Kidney (tissue), 14 donors: ENCODE measurements around the gene TELO2. TPM values are rescaled to one million over a fixed set of nuclear protein-coding genes. Genes with fewer than 3 reads are reported as not detected.

Experiments
- DNase-seq, 5 donors: peaks; one replicate each; pipeline ENCODE4 v3.0.0-alpha.2; 2013 to 2020
- FAIRE-seq: peaks from 2 replicates; lab custom pipeline; 2012; peaks lifted over from hg19 to GRCh38; lab: Jason Lieb, UNC
- H3K27ac ChIP-seq, 2 donors: one replicate each; pipeline ENCODE4 v1.7.0; 2013; ENCODE audit warnings: low read depth in 2 of 2, low read length in 2 of 2, inconsistent platforms in 1 of 2
- H3K27me3 ChIP-seq: one replicate; pipeline ENCODE4 v1.7.1; 2013; ENCODE audit warnings: low read length, inconsistent platforms; ENCODE audit not compliant: control insufficient read depth, insufficient read depth
- H3K36me3 ChIP-seq, 3 donors: one replicate each; pipeline versions ENCODE4 v1.7.0 to v1.7.1; 2013; ENCODE audit warnings: low read length in 3 of 3, control low read depth in 1 of 3, inconsistent platforms in 1 of 3; ENCODE audit not compliant: insufficient read depth in 3 of 3, control insufficient read depth in 2 of 3
- H3K4me1 ChIP-seq, 3 donors: one replicate each; pipeline versions ENCODE4 v1.7.0 to v1.7.1; 2013; ENCODE audit warnings: low read length in 3 of 3, inconsistent platforms in 1 of 3, low read depth in 1 of 3; ENCODE audit not compliant: control insufficient read depth in 2 of 3, insufficient read depth in 2 of 3
- H3K4me3 ChIP-seq, 3 donors: one replicate each; pipeline versions ENCODE4 v1.7.0 to v1.8.1; 2013; ENCODE audit warnings: low read length in 3 of 3, control low read depth in 1 of 3, inconsistent platforms in 1 of 3
- H3K9ac ChIP-seq, 3 donors: one replicate each; pipeline versions ENCODE4 v1.7.0 to v1.7.1; 2013; ENCODE audit warnings: low read length in 3 of 3, control low read depth in 1 of 3, inconsistent platforms in 1 of 3
- H3K9me3 ChIP-seq, 3 donors: one replicate each; pipeline versions ENCODE4 v1.7.0 to v1.7.1; 2013; ENCODE audit warnings: low read length in 3 of 3, control low read depth in 1 of 3, inconsistent platforms in 1 of 3; ENCODE audit not compliant: control insufficient read depth in 2 of 3, insufficient read depth in 1 of 3
- CTCF ChIP-seq: IDR thresholded peaks from 3 replicates; pipeline ENCODE4 v1.5.1; 2012; ENCODE audit warnings: mild to moderate bottlenecking, moderate library complexity, borderline replicate concordance; ENCODE audit not compliant: insufficient read depth; ENCODE audit errors: extremely low read depth
- intact Hi-C: fragments of 100-400 bp; cut with DNase I; formaldehyde crosslinking; loops from one replicate; pipeline ENCODE4 v1.11.1; 2022
- polyA plus RNA-seq: library from polyadenylated mRNA; stranded (reverse); fragments of 350-450 nt; fragmentation: Illumina TruSeq; extraction: RNeasy Lipid Tissue Mini Kit (QIAGEN cat#74804); gene quantifications from one replicate; pipeline ENCODE4 v1.2.3, GENCODE V29; 2014; ENCODE audit warnings: low read depth, low replicate concordance; ENCODE audit not compliant: insufficient read depth
- total RNA-seq: library from RNA; stranded (reverse); fragmentation: NEBNext Ultra II Directional; extraction: Animal tissue kit (Norgen Biotek cat#: 25700); gene quantifications from one replicate; pipeline ENCODE4 v1.2.1, GENCODE V29; 2021
- donor health status: control.
- donor health status: control.
- donor health status: control.
- donor health status: control.
- donor health status: control.
- donor health status: DM: yes; HTN: yes; CAD: no.
- donor health status: Normal renal cell carcinoma (clear cell type).

Gene TELO2
- total and polyA plus RNA-seq, 2 donors from 2014 or later, result 27.7 to 37.4 TPM

- no peaks in the 10 kb centered on the region for H3K4me1 ChIP-seq
- no peaks in the 10 kb centered on the region for H3K9me3 ChIP-seq
- H3K36me3 ChIP-seq, result peaks cover 0 to 14% (median 12%) of the 10 kb centered on the region in 3 donors
- H3K4me3 ChIP-seq, result no peak overlapping the region
- DNase-seq (peak in 1 of 5 donors; percentile 55), FAIRE-seq (no peak)
- H3K27me3 ChIP-seq, result no peaks in the 10 kb centered on the region
- intact Hi-C loops, result no loop called here
- no peak overlapping the region for H3K9ac ChIP-seq
- TF ChIP-seq CTCF, result no peak
- no peak overlapping the region for H3K27ac ChIP-seq
Observed at GRCh38 chr16:1456951-1457350, 36.2 kb upstream of the TELO2 start.

- intact Hi-C loops, result no loop called here
- FAIRE-seq, result no peak
- Histone ChIP-seq H3K27me3 (no peaks in the 10 kb centered on the region), H3K9me3 (no peaks in the 10 kb centered on the region), H3K4me1 (no peaks in the 10 kb centered on the region), H3K27ac (no peak overlapping the region), H3K9ac (no peak overlapping the region), H3K4me3 (no peak overlapping the region), H3K36me3 (peaks cover 0 to 13% (median 13%) of the 10 kb centered on the region in 3 donors)
- DNase-seq, result peak in 1 of 5 donors; percentile 60
- no peak for TF ChIP-seq CTCF
Observed at GRCh38 chr16:1457489-1458245, 35.5 kb upstream of the TELO2 start.

GRCh38 chr16:1458336-1458976 is 34.7 kb upstream of the TELO2 start:
- Histone ChIP-seq H3K4me1 (no peaks in the 10 kb centered on the region), H3K9me3 (no peaks in the 10 kb centered on the region), H3K27ac (no peak overlapping the region), H3K4me3 (no peak overlapping the region), H3K9ac (no peak overlapping the region), H3K36me3 (peaks cover 0 to 15% (median 14%) of the 10 kb centered on the region in 3 donors), H3K27me3 (no peaks in the 10 kb centered on the region)
- TF ChIP-seq CTCF, result no peak
- DNase-seq (peak in 1 of 5 donors; percentile 58), FAIRE-seq (no peak)
- intact Hi-C loops, result no loop called here
